NT2/D1 (cell line): ENCODE measurements around the gene NYNRIN.

Experiments used
- SUZ12 ChIP-seq: IDR thresholded peaks from 2 replicates; pipeline ENCODE4 v1.6.1; 2011; ENCODE audit not compliant: insufficient read length, insufficient read depth; ENCODE audit errors: extremely low read depth
- YY1 ChIP-seq: IDR thresholded peaks from 2 replicates; pipeline ENCODE4 v1.6.1; 2011; ENCODE audit not compliant: insufficient read length, insufficient read depth
- ZNF274 ChIP-seq: IDR thresholded peaks from 2 replicates; pipeline ENCODE4 v1.6.1; 2011; ENCODE audit warnings: mild to moderate bottlenecking, low read depth, low read length

- TF ChIP-seq YY1 (no peak), ZNF274 (no peak), SUZ12 (no peak)
Observed at GRCh38 chr14:24427537-24428508, 29.0 kb downstream of the NYNRIN start.
